Measurements from ENCODE around the gene SETBP1.

SETBP1 gene

GRCh38 chr18:44750774-44751173 is 70.1 kb downstream of the SETBP1 start:
- Histone ChIP-seq H3K4me2 (no peak overlapping the region), H3K9me3 (replicated peaks in 1 of 11) (peaks cover 0 to 14% (median 0%) of the 10 kb centered on the region in 11 experiments; a peak in 2 of 22 replicates), H3K4me1 (peaks cover 0 to 16% (median 9%) of the 10 kb centered on the region in 10 experiments; a peak in 12 of 20 replicates), H3K27ac (no peak overlapping the region), H3K27me3 (peaks cover 0 to 99% (median 0%) of the 10 kb centered on the region in 11 experiments; a peak in 6 of 22 replicates), H3K36me3 (no peaks in the 10 kb centered on the region; a peak in 2 of 22 replicates), H3K4me3 (no peak overlapping the region), H3K9ac (no peak overlapping the region), H4K20me1 (peaks cover 0 to 38% (median 0%) of the 10 kb centered on the region in 11 experiments; a peak in 6 of 22 replicates)
- no peak for TF ChIP-seq Cebpa-rat (IDR thresholded peaks at IDR 0.05)

DNA sequence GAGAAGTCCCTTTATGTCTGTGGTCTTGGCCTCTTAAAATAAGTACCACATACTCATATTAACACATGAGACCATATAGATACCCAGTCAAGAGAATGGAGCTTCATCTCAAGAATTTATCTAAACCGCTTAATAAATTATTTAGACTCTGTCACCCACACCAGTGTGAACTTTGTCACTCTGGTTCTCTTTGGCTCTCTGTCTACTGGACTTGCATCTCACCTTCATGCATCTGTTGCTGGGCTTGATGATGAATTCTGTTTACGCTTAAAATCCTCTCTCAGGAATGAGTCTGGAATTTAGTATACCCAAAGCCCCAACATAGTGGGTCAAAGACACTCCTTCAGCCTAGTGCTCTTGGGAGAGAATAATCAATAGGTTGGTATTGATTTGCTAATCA is 73.9 kb downstream of the SETBP1 start:
- Histone ChIP-seq H4K20me1 (peaks cover 0 to 8% (median 0%) of the 10 kb centered on the region in 11 experiments; a peak in 3 of 22 replicates), H3K27me3 (peaks cover 0 to 89% (median 0%) of the 10 kb centered on the region in 11 experiments; a peak in 6 of 22 replicates), H3K4me1 (peaks cover 11 to 32% (median 17%) of the 10 kb centered on the region in 10 experiments), H3K9me3 (replicated peaks in 1 of 11) (peaks cover 0 to 14% (median 0%) of the 10 kb centered on the region in 11 experiments; a peak in 2 of 22 replicates), H3K36me3 (no peaks in the 10 kb centered on the region; a peak in 2 of 22 replicates), H3K4me2 (no peak overlapping the region), H3K27ac (no peak overlapping the region), H3K4me3 (no peak overlapping the region), H3K9ac (no peak overlapping the region)
- no peak for TF ChIP-seq Cebpa-rat (IDR thresholded peaks at IDR 0.05)

GRCh38 chr18:44758861-44759631 is 78.4 kb downstream of the SETBP1 start:
- no peaks in the 10 kb centered on the region; a peak in 3 of 22 replicates for H3K36me3 ChIP-seq
- peaks cover 0 to 6% (median 0%) of the 10 kb centered on the region in 11 experiments; a peak in 1 of 22 replicates for H4K20me1 ChIP-seq
- H3K27ac ChIP-seq: peak overlapping the region; percentile 70 to 90 (median 82); a peak in 21 of 22 replicates
- peaks cover 24 to 58% (median 36%) of the 10 kb centered on the region in 10 experiments for H3K4me1 ChIP-seq
- no peak for TF ChIP-seq Cebpa-rat (IDR thresholded peaks at IDR 0.05)
- H3K4me2 ChIP-seq: peak overlapping the region; percentile 70 to 94 (median 80)
- H3K9ac ChIP-seq: peak overlapping the region; percentile 67 to 81 (median 72); a peak in 21 of 22 replicates
- peak overlapping the region; percentile 42 to 64 (median 48); a peak in 19 of 20 replicates for H3K4me3 ChIP-seq
- peaks cover 0 to 61% (median 0%) of the 10 kb centered on the region in 11 experiments; a peak in 6 of 22 replicates for H3K27me3 ChIP-seq
- peaks cover 0 to 15% (median 0%) of the 10 kb centered on the region in 11 experiments; a peak in 4 of 22 replicates for H3K9me3 ChIP-seq (replicated peaks in 1 of 11)

- peak overlapping the region in 1 of 10 experiments; percentile 46; a peak in 1 of 20 replicates for H3K4me3 ChIP-seq
- no peaks in the 10 kb centered on the region; a peak in 3 of 22 replicates for H3K36me3 ChIP-seq
- peaks cover 0 to 55% (median 0%) of the 10 kb centered on the region in 11 experiments; a peak in 6 of 22 replicates for H3K27me3 ChIP-seq
- peak overlapping the region; percentile 70 to 94 (median 80) for H3K4me2 ChIP-seq
- peaks cover 24 to 58% (median 36%) of the 10 kb centered on the region in 10 experiments for H3K4me1 ChIP-seq
- no peak for TF ChIP-seq Cebpa-rat (IDR thresholded peaks at IDR 0.05)
- H3K9me3 ChIP-seq (replicated peaks in 1 of 11): peaks cover 0 to 22% (median 0%) of the 10 kb centered on the region in 11 experiments; a peak in 5 of 22 replicates
- peak overlapping the region in 9 of 11 experiments; percentile 31 to 81 (median 72); a peak in 16 of 22 replicates for H3K9ac ChIP-seq
- peaks cover 0 to 6% (median 0%) of the 10 kb centered on the region in 11 experiments; a peak in 1 of 22 replicates for H4K20me1 ChIP-seq
- H3K27ac ChIP-seq: peak overlapping the region; percentile 70 to 90 (median 82); a peak in 20 of 22 replicates
Observed at GRCh38 chr18:44759925-44760342, 79.2 kb downstream of the SETBP1 start.

GRCh38 chr18:44761812-44762211 is 81.1 kb downstream of the SETBP1 start:
- H3K4me2 ChIP-seq: peak overlapping the region in 2 of 11 experiments; percentile 5 to 83; a peak in 2 of 22 replicates
- peaks cover 0 to 40% (median 0%) of the 10 kb centered on the region in 11 experiments; a peak in 5 of 22 replicates for H3K27me3 ChIP-seq
- peaks cover 0 to 22% (median 0%) of the 10 kb centered on the region in 11 experiments; a peak in 6 of 22 replicates for H3K9me3 ChIP-seq (replicated peaks in 1 of 11)
- no peak for TF ChIP-seq Cebpa-rat (IDR thresholded peaks at IDR 0.05)
- peaks cover 38 to 54% (median 43%) of the 10 kb centered on the region in 10 experiments for H3K4me1 ChIP-seq
- 0 out of 22 replicates have a peak, but pooled peaks cover 0 to 6% (median 0%) of the 10 kb centered on the region in 11 experiments for H4K20me1 ChIP-seq
- no peak overlapping the region for H3K4me3 ChIP-seq
- no peak overlapping the region for H3K9ac ChIP-seq
- no peaks in the 10 kb centered on the region; a peak in 3 of 22 replicates for H3K36me3 ChIP-seq
- H3K27ac ChIP-seq: no peak overlapping the region

DNA sequence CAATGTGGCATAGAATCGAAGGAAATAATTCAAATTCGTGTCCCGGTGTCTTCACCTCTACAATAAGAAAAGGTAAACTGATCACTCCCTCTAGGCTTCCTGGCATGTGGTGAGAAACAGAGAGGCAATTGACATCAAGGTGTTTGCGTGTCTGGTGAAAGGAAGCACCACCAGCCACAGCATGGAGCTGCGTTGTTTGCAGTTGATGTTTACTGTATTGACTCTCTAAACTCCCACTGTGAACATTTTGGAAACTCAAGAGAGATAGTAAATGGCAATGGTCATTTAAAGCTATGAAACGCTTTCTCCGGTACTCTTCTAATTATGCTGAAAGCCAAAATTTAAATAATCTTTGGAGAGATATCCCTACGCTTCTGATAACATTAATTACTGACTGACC is 82.6 kb downstream of the SETBP1 start:
- no peak overlapping the region for H3K4me3 ChIP-seq
- no peak for TF ChIP-seq Cebpa-rat (IDR thresholded peaks at IDR 0.05)
- 0 out of 22 replicates have a peak, but pooled peaks cover 0 to 6% (median 0%) of the 10 kb centered on the region in 11 experiments for H4K20me1 ChIP-seq
- H3K27me3 ChIP-seq: peaks cover 0 to 26% (median 0%) of the 10 kb centered on the region in 11 experiments; a peak in 3 of 22 replicates
- peaks cover 0 to 22% (median 0%) of the 10 kb centered on the region in 11 experiments; a peak in 6 of 22 replicates for H3K9me3 ChIP-seq (replicated peaks in 1 of 11)
- H3K36me3 ChIP-seq: no peaks in the 10 kb centered on the region; a peak in 4 of 22 replicates
- peaks cover 31 to 46% (median 41%) of the 10 kb centered on the region in 10 experiments for H3K4me1 ChIP-seq
- no peak overlapping the region for H3K4me2 ChIP-seq
- no peak overlapping the region for H3K9ac ChIP-seq
- H3K27ac ChIP-seq: no peak overlapping the region

DNA sequence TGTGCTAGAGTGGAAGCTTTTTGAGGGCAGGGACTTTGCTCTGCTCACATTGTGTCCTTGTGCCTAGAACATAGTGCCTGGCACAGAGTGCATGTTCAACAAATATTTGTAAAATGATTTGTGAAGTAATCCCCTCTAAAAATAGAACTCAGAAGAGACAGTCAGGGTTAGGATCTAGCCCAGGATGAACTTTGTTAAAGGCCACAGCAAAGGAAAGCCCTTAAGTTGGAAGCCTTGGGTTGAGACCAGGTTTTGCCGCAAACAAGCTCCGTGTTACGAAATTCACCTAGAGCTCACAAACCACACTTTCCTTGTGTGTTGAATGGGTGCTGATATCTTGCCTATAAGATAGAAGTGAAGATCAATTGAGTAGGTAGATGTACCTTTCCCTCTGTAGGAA is 84.2 kb downstream of the SETBP1 start:
- H3K27me3 ChIP-seq: peaks cover 0 to 26% (median 0%) of the 10 kb centered on the region in 11 experiments; a peak in 3 of 22 replicates
- no peak overlapping the region for H3K4me2 ChIP-seq
- no peaks in the 10 kb centered on the region; a peak in 4 of 22 replicates for H3K36me3 ChIP-seq
- peaks cover 0 to 22% (median 0%) of the 10 kb centered on the region in 11 experiments; a peak in 6 of 22 replicates for H3K9me3 ChIP-seq (replicated peaks in 1 of 11)
- peaks cover 0 to 3% (median 0%) of the 10 kb centered on the region in 11 experiments; a peak in 1 of 22 replicates for H4K20me1 ChIP-seq
- H3K4me3 ChIP-seq: no peak overlapping the region
- no peak overlapping the region for H3K27ac ChIP-seq
- H3K9ac ChIP-seq: no peak overlapping the region
- no peak for TF ChIP-seq Cebpa-rat (IDR thresholded peaks at IDR 0.05)
- H3K4me1 ChIP-seq: peaks cover 19 to 38% (median 27%) of the 10 kb centered on the region in 10 experiments

DNA sequence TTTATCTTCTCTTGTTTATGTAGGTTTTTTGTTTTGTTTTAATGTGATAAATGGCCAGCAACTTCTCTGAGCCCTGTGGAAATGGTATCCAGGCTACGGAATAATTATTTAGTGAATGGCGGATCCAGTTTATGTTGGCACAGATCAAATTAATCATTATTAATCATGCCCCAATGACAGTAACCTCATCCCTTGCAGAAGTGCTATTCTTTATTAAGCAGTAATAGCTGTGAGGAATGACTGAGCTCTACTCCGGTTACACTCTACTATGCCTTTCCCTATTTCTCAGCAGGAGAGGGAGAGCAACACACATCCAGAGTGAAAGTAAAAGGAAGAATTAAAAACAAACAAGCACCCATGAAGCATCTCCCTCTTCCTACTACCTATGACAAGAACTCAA is 84.8 kb downstream of the SETBP1 start:
- Histone ChIP-seq H3K4me1 (peaks cover 13 to 32% (median 21%) of the 10 kb centered on the region in 10 experiments), H3K9me3 (replicated peaks in 1 of 11) (peaks cover 0 to 22% (median 0%) of the 10 kb centered on the region in 11 experiments; a peak in 6 of 22 replicates), H3K27ac (no peak overlapping the region), H3K27me3 (peaks cover 0 to 26% (median 0%) of the 10 kb centered on the region in 11 experiments; a peak in 3 of 22 replicates), H3K4me2 (peak overlapping the region in 2 of 11 experiments; percentile 17 to 48; a peak in 2 of 22 replicates), H3K4me3 (no peak overlapping the region), H4K20me1 (peaks cover 0 to 4% (median 0%) of the 10 kb centered on the region in 11 experiments; a peak in 1 of 22 replicates), H3K36me3 (no peaks in the 10 kb centered on the region; a peak in 4 of 22 replicates), H3K9ac (no peak overlapping the region)
- no peak for TF ChIP-seq Cebpa-rat (IDR thresholded peaks at IDR 0.05)
